ENCODE results near the gene CDNF.

The CDNF gene

GRCh38 chr10:14798636-14799035 is 39.2 kb downstream of the CDNF start:
- DNase-seq (ENCODE audit: low read depth in 2 of 2) = no peak

GRCh38 chr10:14787938-14788337 is 49.9 kb downstream of the CDNF start:
- no peak for DNase-seq (ENCODE audit: low read depth in 2 of 2)

- DNase-seq (ENCODE audit: low read depth in 2 of 2) = no peak
Measured at GRCh38 chr10:14784459-14785055, 53.3 kb downstream of the CDNF start.

GRCh38 chr10:14782691-14783363 is 55.0 kb downstream of the CDNF start:
- DNase-seq (ENCODE audit: low read depth in 2 of 2) = no peak

GRCh38 chr10:14781763-14782162 is 56.1 kb downstream of the CDNF start:
- no peak for DNase-seq (ENCODE audit: low read depth in 2 of 2)

- no peak for DNase-seq (ENCODE audit: low read depth in 2 of 2)
Measured at GRCh38 chr10:14779001-14779651, 58.7 kb downstream of the CDNF start.

GRCh38 chr10:14776546-14776945 is 61.3 kb downstream of the CDNF start:
- no peak for DNase-seq (ENCODE audit: low read depth in 2 of 2)

- no peak for DNase-seq (ENCODE audit: low read depth in 2 of 2)
Measured at GRCh38 chr10:14775656-14776055, 62.2 kb downstream of the CDNF start.

- no peak for DNase-seq (ENCODE audit: low read depth in 2 of 2)
Measured at GRCh38 chr10:14774797-14775196, 63.0 kb downstream of the CDNF start, which contains the start of gene FAM107B. FAM107B (minus strand) TSS chr10:14774897; CDS start chr10:14774663, 234 bp downstream.

GRCh38 chr10:14774214-14774580 is 63.6 kb downstream of the CDNF start:
- DNase-seq (ENCODE audit: low read depth in 2 of 2) = no peak

- no peak for DNase-seq (ENCODE audit: low read depth in 2 of 2)
Measured at GRCh38 chr10:14773551-14774213, 64.2 kb downstream of the CDNF start.

GRCh38 chr10:14772399-14772798 is 65.4 kb downstream of the CDNF start:
- DNase-seq (ENCODE audit: low read depth in 2 of 2) = no peak

GRCh38 chr10:14770927-14771326 is 66.9 kb downstream of the CDNF start:
- no peak for DNase-seq (ENCODE audit: low read depth in 2 of 2)
